NCI-H446 treated with DMSO at 0.1 percent for 48 hours (cell line): ENCODE measurements around the gene A2ML1.
"Not testable (repeated sequence)": the region's sequence is repeated elsewhere in the genome, so short reads cannot be mapped to it uniquely, and the experiment has no call there.

ENCODE experiments used
- DNase-seq: peaks from one replicate; lab custom pipeline; 2025; lab: John Stamatoyannopoulos, UW

The A2ML1 gene

GRCh38 chr12:8906266-8907180 is 84.1 kb downstream of the A2ML1 start:
- DNase-seq: no peak

DNA sequence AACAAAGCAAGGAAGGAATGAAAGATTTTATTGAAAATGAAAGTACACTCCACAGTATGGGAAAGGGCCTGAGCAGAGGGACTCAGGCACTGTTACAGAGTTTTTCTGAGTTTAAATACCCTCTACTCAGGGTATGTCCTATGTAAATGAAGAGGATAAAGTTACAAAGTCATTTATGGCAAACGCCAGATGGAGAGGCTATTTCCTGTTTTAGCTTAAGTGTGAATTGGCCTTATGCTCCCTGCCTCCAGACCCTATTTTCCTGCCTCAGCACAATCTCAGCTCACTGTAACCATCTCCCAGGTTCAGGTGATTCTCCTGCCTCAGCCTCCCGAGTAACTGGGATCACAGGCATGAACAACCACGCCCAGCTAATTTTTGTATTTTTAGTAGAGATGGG is 85.1 kb downstream of the A2ML1 start:
- no peak for DNase-seq

GRCh38 chr12:8909752-8910151 is 87.3 kb downstream of the A2ML1 start:
- DNase-seq: no peak

DNA sequence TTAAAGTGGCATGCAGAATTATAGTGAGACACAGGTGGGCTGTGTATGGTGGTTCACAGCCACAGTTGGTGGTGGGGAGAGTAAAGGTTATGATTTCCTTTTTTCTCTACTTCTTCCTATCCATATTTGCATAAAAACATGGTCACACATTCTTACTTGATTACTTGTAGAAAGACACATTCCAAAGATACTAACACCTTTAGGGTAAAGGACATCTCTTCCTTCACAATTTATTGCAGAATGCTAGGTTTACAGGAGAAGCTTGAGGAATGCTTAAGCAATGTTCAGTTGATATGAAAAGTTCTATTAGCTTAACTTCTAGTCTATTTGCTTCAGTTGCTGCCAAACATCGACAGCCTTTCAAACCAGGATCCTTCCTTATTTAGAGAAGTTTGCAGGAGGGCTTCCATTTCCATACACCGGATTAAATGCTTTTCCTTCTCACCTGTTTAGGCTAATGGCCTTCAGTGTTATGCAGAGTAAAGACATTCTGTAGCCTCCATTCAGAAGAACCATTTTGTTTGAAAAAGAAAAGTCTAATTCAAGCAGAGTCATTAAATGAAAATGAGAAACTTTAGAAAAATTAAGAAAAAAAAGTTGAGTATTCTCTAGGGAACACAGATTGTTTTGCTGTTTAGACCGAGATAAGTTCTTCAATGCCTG is 89.3 kb downstream of the A2ML1 start:
- DNase-seq: no peak

DNA sequence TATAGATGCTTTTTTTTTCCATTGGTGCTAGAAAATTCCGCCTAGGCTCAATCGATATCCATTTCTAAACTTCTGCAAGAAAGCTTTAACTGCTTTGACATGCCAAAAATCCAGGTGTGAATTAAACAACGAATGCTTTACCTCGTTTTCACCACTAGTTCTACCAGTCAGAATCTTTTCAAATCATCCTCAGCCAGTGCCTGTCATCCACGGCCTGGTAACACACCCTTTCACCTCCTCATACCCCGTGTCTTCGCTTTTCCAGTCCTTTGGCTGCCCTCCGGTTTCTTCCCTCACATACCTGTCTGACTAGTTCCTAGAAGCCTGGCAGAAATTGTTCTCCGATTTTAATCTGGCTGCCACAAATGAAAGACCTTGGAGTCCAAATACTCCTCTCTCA is 90.5 kb downstream of the A2ML1 start:
- DNase-seq: no peak

DNA sequence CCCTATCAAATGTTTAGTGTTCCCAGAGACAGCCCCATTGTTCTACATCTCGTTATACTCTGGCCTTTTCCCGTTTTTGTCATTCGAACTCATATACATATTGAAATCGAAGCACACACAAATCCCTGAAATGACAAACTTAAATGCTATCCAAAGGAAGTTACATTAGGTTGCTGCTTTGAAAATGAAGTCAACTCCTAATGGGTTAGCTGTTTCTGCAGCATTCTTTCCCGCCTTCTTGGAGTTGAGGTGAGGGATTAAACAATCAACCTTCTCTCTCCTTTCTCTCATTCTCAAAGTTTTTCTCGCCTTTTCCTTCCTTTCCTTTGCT is 91.2 kb downstream of the A2ML1 start:
- DNase-seq: no peak

DNA sequence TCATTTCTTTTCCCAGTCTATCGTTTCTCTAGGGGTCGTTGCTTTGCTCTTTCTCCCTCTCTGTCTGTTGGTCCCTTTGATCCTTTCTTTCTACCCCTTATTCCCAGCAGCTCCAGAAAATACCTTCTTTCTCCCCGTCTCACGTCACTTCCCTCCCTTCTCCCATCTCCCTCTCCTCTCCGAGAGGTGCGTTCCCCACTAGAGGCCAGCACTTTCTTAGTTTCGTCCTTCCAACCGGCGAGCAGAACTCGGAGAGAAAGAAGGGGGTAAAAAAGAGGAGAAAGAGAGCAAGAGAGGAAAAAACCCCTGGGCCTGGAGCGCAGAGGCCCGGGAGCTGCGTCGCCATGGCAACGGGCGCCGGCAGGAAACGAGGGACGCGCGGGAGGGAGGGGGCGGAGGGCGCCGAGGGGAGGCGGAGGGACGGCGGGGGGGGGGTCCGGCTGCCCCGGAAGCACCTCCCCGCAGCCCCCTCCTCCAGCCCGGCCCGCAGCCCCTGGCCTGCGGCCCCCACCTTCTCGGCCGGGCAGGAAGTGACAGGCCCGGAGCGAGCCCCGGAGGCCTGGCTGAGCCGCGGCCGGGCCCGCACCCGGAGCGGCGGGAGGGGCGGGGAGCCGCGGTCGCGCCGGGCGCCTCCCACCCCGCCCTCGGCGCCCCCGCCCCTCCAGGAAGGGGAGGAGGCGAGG is 91.8 kb downstream of the A2ML1 start, which contains the start of gene PHC1:
Gene PHC1 (plus strand): TSS at position 477 of the 683 bp plus-strand sequence. CDS start 3,169 bp downstream, outside the sequence.
- DNase-seq: peak; percentile 53

DNA sequence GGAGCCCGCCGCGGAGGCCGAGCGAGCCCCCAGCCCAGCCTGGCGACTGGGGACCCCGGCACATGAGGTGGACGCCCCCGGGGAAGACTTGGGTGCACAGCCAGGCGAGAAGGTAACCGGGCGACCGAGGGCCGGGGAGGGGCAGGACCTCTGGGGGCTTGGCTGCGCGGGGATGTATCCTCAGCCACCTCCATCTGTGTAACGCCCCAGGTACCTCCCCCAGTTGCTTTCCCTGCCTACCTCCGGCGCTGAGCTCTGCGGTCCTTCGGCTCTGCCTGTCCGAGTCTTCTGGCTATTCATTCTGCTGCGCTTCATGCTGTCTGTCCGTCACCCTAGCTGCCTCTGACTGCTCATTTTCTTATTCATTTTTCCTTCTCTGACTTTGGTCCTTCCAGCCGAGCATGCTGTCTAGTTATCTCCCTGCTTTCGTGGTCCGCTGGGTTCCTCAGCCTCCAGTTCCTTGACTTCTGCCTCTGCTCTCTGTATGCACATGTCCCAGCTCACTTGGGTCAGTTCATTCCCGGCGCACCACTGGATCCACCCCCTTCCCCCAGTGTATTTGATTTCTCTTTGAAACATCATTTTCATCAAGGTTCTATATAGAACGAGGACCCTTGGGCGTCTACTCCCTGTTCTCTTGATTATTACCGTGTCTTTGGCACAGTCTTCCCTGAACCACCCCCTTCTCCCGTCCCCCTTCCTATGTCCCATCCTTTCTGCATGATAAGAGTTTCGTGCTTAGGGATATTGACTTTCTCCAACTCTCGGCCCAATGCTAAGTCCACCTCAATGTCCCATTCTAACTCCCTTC is 92.5 kb downstream of the A2ML1 start:
- DNase-seq: no peak

- no peak for DNase-seq
Observed at GRCh38 chr12:8916154-8916553, 93.7 kb downstream of the A2ML1 start.

DNA sequence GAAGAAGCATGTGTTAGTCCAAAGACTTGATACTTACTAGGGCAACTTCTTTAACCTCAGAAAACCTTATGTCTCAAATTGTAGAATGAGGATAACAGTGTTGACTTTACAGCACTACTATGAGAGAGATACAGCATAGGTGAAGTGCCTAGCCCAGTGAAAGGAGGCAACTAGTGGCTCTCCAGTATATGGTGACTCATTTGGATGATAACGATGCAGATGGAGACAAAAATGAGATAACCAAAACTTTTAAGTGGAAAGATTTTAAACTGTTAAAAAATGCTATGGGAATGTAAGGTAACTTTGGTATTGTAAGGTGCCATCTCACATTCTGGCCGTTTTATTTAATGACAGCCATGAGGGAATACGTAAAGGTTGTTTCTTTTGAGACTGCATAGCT is 94.6 kb downstream of the A2ML1 start:
- DNase-seq: no peak

DNA sequence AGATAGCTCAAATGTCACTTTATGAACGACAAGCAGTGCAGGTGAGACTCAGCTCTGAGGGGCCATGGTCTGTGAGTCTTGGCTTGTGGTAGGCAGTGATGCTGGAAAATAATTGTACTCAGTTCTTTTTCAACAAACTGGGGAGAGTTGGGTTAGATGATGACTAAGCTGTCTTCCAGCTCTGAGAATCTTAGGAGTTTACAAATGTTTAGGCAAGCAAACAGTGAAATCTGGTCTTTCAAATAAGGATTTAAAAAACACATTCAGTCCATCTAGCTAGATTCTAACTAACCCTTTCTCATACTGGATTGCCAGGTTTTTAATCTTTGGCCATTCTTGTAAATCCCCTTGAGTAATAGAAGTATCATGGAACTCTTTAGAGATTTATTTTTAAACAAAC is 95.3 kb downstream of the A2ML1 start:
- no peak for DNase-seq

GRCh38 chr12:8919643-8920042 is 97.2 kb downstream of the A2ML1 start:
- not testable (repeated sequence) for DNase-seq

- no peak for DNase-seq
Observed at GRCh38 chr12:8922544-8922943, 100.1 kb downstream of the A2ML1 start.
